ENCODE results near the gene PTX3.

PTX3 gene

DNA sequence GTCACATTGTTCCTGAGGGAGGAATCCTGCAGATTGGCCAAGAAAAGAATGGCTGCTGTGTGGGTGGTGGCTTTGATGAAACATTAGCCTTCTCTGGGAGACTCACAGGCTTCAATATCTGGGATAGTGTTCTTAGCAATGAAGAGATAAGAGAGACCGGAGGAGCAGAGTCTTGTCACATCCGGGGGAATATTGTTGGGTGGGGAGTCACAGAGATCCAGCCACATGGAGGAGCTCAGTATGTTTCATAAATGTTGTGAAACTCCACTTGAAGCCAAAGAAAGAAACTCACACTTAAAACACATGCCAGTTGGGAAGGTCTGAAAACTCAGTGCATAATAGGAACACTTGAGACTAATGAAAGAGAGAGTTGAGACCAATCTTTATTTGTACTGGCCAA is 6.1 kb downstream of the PTX3 start:
- DNase-seq (ENCODE audit: low read depth) = no peak
- TF ChIP-seq, protein P1, sequence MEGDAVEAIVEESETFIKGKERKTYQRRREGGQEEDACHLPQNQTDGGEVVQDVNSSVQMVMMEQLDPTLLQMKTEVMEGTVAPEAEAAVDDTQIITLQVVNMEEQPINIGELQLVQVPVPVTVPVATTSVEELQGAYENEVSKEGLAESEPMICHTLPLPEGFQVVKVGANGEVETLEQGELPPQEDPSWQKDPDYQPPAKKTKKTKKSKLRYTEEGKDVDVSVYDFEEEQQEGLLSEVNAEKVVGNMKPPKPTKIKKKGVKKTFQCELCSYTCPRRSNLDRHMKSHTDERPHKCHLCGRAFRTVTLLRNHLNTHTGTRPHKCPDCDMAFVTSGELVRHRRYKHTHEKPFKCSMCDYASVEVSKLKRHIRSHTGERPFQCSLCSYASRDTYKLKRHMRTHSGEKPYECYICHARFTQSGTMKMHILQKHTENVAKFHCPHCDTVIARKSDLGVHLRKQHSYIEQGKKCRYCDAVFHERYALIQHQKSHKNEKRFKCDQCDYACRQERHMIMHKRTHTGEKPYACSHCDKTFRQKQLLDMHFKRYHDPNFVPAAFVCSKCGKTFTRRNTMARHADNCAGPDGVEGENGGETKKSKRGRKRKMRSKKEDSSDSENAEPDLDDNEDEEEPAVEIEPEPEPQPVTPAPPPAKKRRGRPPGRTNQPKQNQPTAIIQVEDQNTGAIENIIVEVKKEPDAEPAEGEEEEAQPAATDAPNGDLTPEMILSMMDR (IDR thresholded peaks at IDR 0.05; ENCODE audit: insufficient read depth, low read depth, low read length, missing control alignments) = no peak
- no peak overlapping the region for H3K4me3 ChIP-seq (ENCODE audit: low read length)

DNA sequence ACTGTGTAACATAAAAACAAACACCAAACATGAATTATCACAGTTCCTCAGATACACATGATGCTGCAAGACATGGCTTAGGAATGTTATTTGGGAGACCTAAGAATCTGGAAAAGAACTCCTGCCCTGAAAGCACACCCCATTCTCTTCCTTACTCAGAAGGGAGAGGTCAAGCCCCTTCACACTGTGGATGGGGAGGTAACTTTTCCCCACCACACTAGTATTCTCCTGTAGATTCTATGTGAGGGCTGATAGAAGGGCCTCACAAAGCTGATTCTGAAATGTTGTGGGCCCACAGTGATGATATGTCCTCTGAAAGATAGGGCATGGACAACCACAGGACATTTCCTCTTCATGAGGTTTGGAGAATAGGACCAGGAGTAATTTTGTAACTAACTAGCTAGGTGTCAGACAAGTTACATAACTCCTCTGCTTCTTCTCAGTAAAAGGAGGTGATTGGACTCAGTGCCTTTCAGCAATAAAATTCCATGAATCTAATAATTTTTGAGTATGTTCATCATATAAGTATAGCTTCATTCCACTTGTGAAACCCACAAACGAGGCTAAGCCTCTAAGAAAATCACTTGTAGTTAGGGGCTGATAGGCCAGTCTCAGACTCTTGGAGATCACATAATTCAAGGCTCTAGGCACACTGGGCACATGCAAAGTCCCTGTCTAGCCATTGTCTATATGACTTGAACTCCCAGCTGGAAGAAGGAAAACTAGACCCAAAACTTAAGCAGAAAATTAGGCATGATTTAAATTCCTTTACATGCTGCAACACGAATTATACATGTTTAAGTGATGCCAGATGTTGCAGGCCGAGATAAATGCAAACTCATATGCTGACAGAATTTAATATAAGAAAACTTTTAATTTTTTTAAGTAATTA is 7.5 kb downstream of the PTX3 start:
- DNase-seq (ENCODE audit: low read depth) = peak; percentile 24
- H3K4me3 ChIP-seq (ENCODE audit: low read length) = no peak overlapping the region
- TF ChIP-seq, protein P1 (IDR thresholded peaks at IDR 0.05; ENCODE audit: insufficient read depth, low read depth, low read length, missing control alignments) = no peak

DNA sequence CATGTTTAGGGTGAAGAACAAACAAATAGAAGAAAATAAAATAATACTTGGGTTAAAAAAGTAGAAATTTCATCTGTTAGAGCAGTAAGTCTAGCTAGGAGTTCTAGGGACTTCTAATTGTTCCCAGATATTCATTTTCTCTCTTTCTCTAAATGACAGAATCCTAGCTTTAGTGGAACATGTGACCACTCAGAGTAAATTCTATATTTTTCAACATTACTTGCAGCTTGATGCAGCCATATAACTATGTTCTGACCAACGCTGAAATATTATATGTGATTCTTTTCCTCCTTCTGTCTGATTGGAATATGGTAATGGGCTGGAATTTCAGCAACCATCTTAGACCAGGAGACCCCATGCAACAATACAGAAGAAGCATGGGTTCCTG is 8.1 kb downstream of the PTX3 start:
- DNase-seq (ENCODE audit: low read depth) = no peak
- H3K4me3 ChIP-seq (ENCODE audit: low read length) = no peak overlapping the region
- TF ChIP-seq, protein P1 (IDR thresholded peaks at IDR 0.05; ENCODE audit: insufficient read depth, low read depth, low read length, missing control alignments) = no peak

DNA sequence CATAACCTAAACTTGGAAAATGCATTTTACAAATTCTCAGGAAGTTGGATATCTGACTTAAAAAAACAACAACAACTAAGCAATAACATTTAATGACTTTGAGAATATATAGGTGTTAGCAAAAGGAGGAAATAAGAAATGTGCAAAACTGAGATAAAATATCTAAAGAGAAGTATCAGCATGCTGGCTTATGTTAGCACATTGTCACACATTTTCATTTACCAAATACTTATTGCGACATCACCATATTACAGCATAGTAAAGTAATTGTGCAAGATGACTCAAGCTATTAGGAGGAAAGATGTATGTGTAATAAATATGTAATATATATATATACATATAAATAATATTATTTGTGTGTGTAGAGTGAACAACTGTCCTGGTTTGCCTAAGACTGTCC is 9.2 kb downstream of the PTX3 start:
- TF ChIP-seq, protein P1 (IDR thresholded peaks at IDR 0.05; ENCODE audit: insufficient read depth, low read depth, low read length, missing control alignments) = no peak
- H3K4me3 ChIP-seq (ENCODE audit: low read length) = no peak overlapping the region
- peak; percentile 87 for DNase-seq (ENCODE audit: low read depth)

DNA sequence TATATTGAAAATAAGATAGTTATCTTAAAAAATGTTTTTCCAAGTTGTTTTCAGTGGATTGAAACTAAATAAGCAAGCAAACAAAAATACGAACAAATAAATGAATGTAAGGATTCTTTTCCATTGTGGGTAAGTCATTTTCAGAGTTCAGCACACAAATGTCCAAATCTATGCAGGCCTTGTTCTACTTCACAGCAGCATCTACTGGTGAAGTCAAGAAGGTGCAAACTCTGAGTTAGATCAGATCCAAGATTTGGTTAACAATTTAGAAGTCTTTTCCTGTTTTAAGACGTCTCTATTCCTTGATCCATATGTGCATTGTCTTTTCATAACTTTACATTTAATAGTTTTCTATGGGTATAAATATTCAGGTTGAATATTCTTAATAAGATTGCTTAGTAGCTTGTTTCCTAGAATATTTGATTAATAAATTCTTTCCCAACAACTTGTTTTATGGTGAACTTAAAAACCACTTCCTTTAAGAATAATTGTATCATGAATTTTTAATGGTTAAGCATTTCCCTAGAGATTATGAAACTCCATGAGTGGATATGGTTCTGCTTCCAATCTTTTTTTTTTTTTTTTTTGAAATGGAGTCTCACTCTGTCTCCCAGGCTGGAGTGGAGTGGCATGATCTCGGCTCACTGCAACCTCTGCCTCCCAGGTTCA is 10.5 kb downstream of the PTX3 start:
- peak; percentile 53 for DNase-seq (ENCODE audit: low read depth)
- H3K4me3 ChIP-seq (ENCODE audit: low read length) = no peak overlapping the region
- TF ChIP-seq, protein P1 (IDR thresholded peaks at IDR 0.05; ENCODE audit: insufficient read depth, low read depth, low read length, missing control alignments) = peak; percentile 61

DNA sequence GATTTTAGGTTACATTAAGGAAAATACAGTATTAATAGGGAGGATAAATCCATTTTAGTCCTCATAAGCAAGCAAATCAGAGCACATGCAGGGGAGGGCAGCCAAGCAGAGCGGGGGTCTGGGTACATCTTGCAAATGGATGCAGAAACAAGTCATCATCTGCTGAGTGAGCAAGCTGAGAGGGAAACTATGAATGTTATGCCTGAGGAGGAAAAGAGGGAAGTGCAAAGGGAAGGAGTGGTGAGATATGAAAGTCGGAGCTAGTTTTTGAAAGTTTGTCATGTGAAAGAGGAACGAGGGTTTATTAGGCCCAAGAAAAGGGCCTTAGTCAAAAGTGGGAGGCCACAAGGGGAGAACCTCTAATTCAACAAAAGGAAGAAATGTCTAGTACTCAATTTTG is 15.4 kb downstream of the PTX3 start:
- H3K4me3 ChIP-seq (ENCODE audit: low read length) = no peak overlapping the region
- TF ChIP-seq, protein P1 (IDR thresholded peaks at IDR 0.05; ENCODE audit: insufficient read depth, low read depth, low read length, missing control alignments) = no peak
- no peak for DNase-seq (ENCODE audit: low read depth)

All from epithelial cell of esophagus (primary cell).